HK-2 (cell line): ENCODE data around the gene PHKA2.

Experiments
- DNase-seq: peaks from one replicate; pipeline ENCODE4 v3.0.0-alpha.2; 2018; ENCODE audit not compliant: unreplicated experiment

Gene PHKA2

DNA sequence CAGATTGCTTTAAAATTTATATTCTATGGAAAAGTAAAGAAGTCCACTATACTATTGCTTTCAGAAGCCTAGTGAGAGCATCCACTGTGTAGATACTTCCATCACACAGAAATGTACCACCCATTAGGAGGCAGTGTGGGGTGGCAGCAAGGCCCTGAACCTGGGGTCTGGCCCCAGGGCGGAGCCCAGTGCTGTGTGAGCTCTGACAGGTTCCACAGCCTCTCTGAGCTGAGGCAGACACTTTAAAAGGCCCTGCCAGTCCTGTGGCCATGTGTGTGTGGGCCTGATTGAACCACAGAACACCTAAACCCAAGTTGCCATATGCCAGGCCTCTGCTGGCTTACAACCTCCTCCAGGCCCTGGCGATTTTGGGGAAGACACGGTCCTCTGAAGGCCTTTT is 49.2 kb downstream of the PHKA2 start:
- DNase-seq, result no peak

DNA sequence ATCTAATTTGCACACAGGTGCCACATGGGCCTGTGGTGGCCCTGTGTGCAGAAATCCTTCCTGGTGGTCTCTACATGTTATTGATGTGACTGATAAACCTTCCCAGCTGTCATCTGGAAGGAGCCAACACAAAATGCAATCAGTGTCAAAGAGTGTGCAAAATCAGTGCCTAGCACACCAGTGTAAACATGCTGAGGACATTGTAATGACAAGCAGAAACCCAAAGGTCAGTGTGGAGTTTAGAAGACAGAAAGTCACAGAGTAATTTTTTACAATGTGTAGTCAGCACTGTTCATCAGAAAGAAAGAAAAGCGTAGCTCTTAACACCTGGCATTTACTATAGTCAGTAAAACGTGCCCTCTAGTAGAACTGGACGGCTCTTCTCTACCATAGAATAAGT is 50.3 kb downstream of the PHKA2 start:
- no peak for DNase-seq

DNA sequence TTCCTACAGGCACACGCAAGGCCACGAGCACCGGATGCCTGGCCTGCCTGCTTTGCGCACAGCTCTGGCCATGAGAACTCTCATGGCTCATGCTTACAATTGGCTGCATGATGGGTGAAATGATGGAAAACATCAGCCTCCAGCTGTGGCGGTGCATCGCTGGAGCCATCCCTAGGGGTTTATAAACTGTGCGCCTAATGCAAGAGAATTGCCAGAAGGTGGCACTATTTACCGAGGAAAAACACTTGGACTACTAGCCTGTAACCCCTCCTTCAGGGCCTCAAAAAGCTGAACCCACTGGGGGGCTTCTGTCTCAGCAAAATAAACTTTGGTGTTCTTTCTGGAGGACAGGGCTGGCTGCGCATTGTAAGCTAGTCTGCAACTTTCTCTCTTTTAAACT is 51.9 kb downstream of the PHKA2 start:
- DNase-seq, result no peak

DNA sequence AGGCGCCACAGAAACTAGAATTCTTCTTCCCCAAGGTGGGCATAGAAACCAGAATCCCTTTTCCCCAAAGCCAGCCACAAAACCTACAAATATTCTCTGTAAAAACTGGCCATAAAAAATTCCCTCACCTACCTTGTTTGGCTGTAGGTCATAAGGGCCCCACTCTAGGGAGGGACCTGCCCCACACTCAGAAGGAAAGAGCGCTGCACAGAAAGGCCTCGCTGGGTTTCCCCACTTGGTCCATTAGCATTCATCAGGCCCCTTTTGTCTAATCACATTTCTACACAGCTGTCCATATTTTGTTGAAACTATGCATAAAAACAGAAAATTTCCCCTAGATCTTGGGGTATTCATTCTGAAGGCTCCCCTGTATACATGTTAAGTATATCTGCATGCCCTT is 54.1 kb downstream of the PHKA2 start:
- DNase-seq, result no peak

DNA sequence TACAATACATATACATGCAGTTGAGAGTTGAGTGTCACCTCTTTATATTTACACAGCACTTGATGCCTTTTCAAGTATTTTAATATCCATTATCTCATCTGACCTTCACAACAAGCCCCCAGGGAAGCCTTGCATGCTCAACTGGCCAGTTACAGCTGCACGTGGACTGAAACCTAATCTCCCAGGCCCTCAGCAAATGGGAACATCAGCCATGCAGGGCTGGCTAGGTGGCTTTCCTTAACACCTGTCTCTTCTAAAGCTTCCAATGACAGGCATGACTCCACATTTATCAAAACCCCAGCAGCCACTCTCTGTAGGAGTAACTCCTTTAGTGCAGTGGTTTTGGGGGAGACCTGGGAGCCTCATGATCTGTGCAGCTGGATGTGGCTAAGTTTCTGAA is 56.4 kb downstream of the PHKA2 start:
- no peak for DNase-seq

DNA sequence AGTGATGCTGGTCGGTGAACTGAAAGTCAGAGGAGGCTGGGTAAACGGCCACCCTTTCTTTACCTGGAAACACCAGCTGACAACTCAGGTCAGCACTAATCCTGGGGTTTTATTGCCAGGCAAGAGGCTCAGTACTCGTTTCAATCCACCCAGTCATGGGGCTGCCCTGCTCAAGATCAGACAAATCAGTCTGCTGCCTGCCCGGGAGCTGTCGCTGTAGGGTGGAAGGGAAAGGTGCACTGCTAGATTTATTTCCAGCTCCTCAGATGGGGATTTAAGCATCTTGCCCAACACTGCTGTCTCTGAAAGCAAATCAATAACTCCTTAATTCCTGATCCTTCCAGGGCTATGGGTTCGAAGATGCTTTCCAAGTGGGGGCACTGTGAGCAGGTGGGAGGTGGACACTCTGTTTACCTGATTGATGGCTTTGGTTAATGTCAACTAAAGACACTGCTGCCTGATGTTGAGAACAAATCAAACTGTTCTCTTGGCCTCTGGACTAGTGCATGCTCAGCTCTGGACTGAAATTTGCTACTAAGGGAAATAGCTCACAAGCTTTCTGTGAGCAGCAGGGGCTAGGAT is 59.3 kb downstream of the PHKA2 start:
- no peak for DNase-seq

DNA sequence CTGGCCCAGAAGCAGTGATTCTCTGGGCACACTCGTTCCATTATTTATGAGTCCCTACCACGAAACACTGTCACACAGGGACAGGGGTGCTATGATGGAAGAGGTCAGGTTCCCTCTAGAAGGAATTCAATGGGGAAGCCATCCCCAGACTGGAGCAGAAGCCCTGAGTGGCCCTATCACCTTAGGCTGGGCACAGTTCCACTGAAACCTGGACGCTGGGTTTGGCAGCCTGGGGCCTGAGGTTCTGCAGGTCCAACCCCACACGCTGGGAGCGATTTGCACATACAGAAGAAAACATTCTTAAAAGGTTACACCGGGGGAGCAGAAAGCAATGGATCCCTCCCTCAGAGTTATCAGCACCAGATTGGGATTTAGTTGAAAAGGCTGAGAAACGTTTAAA is 63.3 kb downstream of the PHKA2 start:
- no peak for DNase-seq

DNA sequence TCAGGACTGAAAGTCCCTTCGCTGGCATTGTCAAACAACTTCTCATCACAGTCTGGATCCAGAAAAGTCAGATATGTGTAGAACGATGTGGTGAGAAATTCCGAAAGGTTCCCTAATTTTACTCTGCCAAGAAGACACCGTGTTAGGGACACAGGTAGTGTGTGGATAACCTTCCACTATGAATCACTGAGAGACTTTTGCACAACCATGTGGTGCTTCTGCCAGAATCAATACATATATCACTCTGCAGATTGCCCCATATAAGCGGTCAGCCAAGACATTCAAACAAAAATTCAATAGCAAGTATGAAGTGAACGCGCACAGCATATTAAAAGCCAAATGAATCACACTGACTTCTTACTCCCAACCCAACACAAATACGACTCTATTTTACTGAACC is 63.8 kb downstream of the PHKA2 start:
- DNase-seq, result no peak

DNA sequence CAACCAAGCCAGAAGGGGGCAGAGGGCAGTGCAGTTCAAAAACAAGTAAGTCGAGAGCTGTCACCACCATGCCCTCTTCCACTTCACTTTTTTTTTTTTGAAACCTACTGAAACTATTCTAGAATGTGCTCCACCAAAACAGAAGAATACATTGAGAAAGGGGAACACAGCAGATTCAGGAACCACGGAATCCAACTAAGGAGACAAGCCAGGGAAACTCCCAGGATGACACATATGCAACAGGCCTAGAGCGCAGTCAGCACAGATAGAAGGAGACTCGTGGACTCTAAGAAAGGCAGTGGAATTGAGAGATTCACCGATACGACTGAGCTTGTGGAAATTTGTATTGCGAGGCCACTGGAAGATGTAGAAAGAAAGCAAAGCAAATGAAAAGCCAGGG is 66.1 kb downstream of the PHKA2 start:
- no peak for DNase-seq

DNA sequence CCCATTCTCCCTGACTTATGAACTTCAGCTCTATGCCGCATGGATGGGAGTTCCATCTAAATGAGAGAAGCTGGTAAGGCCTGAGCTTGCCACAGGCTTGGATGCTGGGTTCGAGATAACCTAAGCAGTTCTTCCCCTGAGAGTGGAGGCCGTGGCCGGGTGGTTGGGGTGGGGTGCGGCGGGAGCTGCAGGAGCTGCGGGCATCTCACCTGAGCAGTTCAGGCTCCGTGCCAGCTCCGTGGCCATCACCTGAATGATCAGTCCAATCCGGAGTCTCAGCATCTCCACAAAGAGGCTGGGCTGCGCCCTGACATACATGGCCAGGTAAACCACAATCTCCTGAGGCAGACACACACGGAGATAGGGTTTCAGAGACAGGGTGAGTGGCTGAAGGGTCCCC is 77.6 kb downstream of the PHKA2 start:
- no peak for DNase-seq

DNA sequence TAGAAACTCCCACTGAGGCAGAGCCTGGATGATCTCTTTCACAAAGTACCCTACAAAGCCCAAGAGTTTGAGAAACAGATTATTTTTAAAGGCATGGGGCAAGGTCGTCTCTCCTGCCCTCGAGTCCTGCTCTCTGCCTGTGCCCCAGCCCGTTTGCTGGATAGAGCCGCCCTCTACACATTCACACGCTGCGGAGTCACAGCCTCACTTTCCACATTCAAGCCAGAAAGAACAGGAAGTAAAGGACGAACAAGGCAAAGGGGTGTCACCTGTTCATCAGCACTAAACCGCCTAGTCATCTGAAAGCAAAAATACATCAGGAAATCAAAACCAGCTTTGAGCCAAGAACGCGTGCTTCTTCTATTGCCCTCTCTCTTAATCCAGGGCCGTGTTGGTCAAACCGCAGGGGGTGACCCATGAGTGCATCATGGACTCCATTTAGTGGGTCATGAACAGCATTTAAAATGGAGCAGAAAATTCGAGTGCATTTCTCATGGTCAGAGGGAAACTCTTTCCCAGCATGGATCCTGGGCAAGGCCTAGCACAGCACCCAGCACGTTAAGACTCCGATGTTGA is 83.4 kb downstream of the PHKA2 start:
- DNase-seq, result no peak

DNA sequence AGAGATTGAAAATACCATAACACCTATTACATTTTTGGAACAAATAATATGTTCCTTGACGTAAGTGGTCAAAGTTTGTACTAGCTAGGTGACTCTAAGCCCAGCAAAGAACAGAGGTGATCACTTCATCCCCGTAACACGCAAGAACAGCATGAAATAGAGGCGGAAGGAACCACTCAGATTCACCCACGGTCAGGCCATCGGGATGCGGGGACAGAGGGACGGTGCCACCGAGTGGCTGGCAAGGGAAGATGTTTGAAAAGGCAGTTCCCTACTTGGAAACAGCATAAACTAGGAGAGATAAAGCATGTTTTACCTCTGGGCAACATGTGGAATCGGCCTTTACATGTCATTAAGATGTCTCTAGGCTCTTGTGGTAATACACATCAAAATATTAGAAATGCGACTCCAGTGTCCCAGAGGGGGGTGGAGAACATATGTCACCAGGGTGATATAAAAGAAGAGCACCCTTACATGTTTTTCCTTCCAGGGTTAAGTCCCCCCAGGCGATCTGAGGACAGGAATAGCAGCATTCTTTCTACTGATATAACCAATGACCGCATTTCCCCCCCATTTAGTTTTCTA is 84.0 kb downstream of the PHKA2 start:
- peak; percentile 13 for DNase-seq

DNA sequence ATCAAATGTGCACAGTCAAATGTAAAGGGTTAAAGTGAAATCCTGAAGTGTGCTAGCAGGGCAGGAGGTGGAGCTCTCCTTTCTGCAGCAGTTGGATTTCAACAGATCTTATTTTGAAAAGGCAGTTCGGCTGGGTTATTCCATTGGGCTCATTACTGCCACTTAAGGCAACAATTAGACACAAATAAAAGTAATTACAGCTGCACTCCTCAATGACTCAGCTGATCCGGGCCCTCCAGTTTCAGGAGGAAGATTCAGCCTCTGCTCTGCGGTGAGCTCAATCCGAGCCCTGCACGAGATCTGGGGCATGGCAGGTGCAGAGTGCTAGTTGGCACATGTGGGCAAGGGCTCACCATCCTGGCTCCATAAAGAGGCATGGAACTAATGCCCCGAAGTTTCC is 85.4 kb downstream of the PHKA2 start:
- no peak for DNase-seq

DNA sequence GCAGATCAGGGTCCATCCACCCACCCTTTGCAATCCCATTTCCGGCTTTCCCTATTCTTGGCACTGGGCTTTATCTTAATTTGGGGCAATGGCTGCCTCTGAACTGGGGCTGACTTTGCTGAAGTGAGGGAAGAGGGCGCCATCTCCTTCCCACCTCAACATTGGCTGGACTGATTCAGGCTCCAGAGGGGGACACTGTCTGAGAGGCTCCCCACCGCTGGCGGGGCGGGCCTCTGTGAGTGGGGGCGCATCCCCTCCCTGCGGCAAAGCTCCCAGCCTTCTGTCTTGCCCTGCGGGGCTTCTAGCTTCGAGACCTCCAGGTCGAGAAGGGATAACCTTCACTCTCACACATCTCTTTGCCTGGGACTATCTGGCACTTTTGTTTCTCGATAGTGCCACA is 85.8 kb downstream of the PHKA2 start:
- no peak for DNase-seq

DNA sequence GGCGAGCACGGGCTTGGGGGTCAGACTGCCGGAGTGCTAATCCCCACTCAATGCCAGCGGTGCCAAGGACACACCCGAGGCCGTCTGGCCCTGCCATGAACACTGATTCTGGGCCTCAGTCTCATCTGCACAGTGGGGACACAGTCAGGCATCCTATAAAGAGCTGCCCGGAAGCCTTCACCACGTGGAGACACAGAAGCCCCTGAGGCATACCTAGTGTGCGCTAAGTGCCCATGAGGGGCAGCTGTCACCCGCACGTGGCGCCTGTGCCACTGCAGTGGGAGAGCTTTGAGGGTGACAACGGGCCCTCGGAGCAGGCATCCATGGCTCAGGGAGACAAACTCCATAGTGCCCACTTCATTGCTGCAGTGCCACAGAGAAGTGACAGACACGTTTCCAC is 86.3 kb downstream of the PHKA2 start:
- no peak for DNase-seq

DNA sequence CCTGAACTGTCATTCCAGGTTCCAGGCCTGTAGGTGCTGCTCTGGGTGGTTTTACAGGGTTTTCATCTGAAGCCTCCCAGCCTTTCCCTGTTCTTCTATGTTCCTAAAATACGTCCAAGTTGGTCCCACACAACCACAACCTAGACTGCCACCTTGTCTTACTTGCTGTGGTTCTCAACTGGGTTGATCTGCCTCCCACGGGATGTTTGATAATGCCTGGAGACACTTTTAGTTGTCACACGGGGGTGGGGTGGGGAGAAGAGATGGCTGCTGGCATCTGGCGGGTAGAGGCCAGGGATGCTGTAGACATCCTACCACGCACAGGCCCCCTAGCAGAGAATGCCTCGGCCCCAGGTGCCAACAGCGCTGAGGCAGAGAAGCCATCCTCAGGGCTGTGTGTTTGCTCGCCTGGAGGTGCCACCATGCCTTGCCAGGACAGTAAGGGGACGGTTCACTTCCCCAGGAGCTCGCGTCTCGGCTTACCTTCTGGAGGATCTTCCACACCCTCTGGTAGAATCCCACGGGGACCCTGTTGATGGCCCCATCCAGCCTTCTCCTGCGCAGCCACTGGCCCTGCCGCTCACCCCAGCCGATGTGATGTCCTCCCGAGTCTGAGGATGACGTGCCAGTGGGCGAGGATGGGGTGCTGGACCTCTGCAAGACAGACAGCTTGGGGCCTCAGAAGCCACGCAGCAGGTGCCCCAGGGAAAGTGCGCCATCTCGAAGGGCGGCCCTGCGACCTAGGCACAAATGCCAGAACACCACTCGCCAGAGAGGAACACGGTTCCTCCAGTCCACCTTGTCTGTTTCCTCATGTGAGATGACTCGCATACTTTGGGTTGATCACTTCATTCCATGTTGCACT is 87.0 kb downstream of the PHKA2 start:
- DNase-seq, result no peak

DNA sequence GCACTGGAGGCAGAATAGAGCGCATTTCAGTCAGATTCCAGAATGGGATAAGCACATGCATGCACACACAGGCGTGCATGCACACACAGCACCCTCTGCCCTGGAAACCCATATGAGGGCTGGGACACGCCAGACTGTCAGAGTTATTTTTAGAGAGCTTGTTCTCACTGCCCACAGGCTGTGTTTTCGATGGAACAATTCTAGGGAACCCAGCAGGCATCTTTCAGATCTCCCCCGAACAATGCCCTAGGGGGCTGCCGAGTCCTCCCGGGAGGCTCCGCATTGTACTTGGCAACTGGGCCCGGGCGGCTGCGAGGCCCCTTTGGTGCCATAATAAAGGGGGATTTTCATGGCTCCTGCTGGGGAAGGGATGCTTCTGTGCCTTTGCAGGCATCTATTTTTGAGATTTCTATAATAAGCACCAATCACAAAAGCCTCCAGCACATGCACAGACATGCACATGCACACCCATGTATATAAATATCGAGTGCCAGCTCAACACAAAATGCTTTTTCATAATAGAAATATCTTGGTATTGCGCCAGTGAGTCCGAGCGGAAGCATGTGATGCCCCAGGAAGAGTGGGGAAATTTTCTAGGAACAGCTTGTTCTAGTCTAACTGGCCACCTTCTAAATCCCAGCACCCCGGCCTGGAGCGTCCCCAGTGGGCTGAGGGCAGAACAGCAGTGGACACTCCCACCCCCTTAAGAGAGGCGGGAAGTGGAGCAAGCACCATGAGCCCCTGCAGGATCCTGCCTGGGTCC is 88.5 kb downstream of the PHKA2 start:
- DNase-seq, result no peak

DNA sequence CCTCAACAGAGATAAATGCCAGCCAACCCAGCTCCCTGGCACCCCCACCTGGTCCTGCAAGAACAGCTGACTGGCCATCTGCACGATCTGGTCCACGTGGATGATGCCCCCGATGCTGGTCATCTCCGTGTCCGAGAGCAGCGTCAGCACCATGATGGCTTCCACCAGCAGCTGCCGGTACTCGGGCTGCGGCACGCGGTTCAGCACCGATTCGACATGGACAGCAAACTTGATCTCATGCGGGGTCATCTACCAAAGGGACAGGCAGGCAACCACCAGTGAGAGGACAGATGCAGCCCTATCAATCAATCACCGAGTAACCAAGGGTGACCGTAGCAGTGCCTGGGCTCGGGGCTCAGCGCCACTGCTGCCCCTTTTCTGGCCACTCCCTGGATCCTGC is 89.8 kb downstream of the PHKA2 start:
- DNase-seq, result no peak

DNA sequence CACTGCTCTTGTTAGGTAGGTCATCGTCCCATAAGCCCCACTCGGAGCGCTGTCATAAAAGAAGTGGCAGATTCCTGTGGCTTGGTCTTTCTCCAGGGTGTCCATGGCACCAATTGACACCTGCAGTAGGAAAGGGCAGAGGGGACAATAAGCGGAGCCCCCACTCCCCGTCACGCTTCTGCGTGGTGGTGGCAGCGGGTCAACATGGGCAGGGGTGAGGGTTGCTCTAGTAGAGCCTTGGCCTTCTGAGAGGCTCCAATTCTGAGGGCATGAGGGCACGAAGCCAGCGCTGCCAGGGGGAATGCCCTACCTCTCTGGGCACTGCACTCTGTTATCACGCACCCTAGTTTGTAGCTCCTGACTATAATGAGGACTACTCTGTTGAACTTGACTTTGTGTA is 90.4 kb downstream of the PHKA2 start:
- DNase-seq, result no peak

DNA sequence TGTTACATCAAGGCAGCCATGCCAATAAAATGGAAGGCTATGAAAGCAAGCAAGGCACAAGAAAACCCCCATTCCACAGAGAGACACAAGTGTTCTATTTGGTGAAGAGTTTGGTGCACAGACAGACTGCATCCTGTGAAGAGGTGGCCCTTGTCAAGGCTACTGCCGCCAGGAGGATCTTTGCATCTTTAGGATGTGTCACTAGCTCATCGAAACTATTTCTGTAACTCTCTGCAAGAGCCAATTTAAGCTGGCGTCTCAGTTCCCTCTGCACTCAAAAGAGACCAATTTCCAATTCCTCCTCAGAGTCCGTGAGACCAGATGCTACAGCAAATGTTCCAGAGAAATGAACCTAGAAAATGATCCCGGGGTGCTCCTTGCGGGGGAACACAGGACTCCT is 91.0 kb downstream of the PHKA2 start:
- DNase-seq, result no peak

DNA sequence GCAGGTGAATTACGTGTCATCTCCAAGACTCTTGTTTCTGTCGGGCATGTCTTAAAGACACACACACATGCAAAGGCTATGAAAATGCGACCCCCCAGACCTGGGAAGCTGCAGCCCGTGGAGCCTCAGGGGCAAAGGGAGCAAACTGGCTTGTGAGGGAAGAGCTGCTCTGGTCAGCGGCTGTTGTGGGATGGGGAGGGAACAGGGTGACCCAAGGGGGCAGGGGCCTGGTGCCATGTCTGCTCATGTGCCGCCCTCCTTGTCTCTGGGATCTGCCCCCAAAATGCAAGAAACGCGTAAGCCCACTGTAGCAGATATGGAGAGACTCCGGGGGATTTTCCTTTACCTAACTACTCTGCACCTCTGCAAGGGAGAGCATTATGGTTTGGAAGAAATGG is 92.4 kb downstream of the PHKA2 start:
- no peak for DNase-seq
